ENCODE results near the gene LRRC34.
A peak's percentile ranks its signal among the peaks of the same experiment; 100 is the strongest.

LRRC34 gene

DNA sequence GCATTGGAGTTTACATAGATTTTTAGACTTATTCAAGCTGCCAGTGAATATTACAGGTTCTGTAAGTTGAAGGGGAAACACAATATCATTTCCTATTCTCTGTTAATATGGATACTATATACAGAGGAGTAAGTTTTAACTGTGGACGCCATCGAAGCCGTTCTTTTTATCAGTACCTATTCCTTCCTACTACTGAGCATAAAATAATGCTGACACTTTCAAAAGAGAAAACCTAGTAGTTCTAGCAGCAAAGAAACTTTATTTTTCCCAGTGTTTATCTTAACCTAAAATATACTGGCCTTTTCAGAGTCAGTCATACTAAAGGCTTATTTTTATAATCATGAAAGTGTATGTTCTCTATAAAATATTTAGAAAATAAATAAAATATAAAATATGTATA is 42.8 kb upstream of the LRRC34 start:
- no peaks in the 10 kb centered on the region for H3K9me2 ChIP-seq (replicated peaks; ENCODE audit: control insufficient read depth, low read length)
- no peak overlapping the region for H3K4me2 ChIP-seq (ENCODE audit: low read length)
- H3F3A ChIP-seq (ENCODE audit: control insufficient read depth, insufficient read depth) = no peaks in the 10 kb centered on the region; the same call in 1 of the 2 replicates
- H3K9me3 ChIP-seq (ENCODE audit: control insufficient read depth, insufficient read depth, low read length) = no peaks in the 10 kb centered on the region
- H4K20me1 ChIP-seq (ENCODE audit: control insufficient read depth, insufficient read depth, low read depth, low read length) = no peaks in the 10 kb centered on the region
- no peaks in the 10 kb centered on the region for H3K36me3 ChIP-seq (ENCODE audit: control insufficient read depth, low read length)
- H3K27me3 ChIP-seq (ENCODE audit: control insufficient read depth, low read length) = no peaks in the 10 kb centered on the region
- no peak overlapping the region for H3K27ac ChIP-seq (ENCODE audit: low read depth, low read length)
- H3K79me2 ChIP-seq (ENCODE audit: control insufficient read depth, low read length) = no peaks in the 10 kb centered on the region
- H3K4me1 ChIP-seq (ENCODE audit: control insufficient read depth, low read length) = peaks cover 6% of the 10 kb centered on the region
- no peak overlapping the region for H3K4me3 ChIP-seq (ENCODE audit: low read length)
- TF ChIP-seq, protein P1, sequence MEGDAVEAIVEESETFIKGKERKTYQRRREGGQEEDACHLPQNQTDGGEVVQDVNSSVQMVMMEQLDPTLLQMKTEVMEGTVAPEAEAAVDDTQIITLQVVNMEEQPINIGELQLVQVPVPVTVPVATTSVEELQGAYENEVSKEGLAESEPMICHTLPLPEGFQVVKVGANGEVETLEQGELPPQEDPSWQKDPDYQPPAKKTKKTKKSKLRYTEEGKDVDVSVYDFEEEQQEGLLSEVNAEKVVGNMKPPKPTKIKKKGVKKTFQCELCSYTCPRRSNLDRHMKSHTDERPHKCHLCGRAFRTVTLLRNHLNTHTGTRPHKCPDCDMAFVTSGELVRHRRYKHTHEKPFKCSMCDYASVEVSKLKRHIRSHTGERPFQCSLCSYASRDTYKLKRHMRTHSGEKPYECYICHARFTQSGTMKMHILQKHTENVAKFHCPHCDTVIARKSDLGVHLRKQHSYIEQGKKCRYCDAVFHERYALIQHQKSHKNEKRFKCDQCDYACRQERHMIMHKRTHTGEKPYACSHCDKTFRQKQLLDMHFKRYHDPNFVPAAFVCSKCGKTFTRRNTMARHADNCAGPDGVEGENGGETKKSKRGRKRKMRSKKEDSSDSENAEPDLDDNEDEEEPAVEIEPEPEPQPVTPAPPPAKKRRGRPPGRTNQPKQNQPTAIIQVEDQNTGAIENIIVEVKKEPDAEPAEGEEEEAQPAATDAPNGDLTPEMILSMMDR (IDR thresholded peaks at IDR 0.05; ENCODE audit: low read depth, low read length, poor library complexity, severe bottlenecking) = no peak
- TF ChIP-seq EZH2phosphoT487 (IDR thresholded peaks at IDR 0.05; ENCODE audit: borderline replicate concordance, low read length) = no peak

DNA sequence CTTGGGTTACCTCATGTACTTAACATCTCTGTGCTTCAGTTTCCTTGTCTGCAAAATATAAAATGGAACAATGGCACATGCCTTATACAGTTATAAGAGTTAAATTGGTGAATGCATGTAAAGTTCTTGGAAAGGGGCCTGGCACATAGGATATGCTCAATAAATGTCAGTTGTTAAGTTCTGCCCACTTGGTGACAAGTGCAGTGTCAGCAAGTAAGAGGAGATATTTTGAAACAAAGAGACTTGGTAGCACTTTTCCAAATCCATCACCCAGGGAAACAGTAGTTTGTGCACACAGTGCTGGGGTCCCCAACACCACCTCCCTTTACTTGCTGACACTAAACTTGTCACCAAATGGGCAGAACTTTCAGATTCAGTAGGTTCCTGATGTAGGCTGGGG is 37.9 kb upstream of the LRRC34 start:
- Histone ChIP-seq H3K9me3 (ENCODE audit: control insufficient read depth, insufficient read depth, low read length) (no peaks in the 10 kb centered on the region), H3K4me2 (ENCODE audit: low read length) (peak overlapping the region; percentile 49), H3K27me3 (ENCODE audit: control insufficient read depth, low read length) (no peaks in the 10 kb centered on the region)

DNA sequence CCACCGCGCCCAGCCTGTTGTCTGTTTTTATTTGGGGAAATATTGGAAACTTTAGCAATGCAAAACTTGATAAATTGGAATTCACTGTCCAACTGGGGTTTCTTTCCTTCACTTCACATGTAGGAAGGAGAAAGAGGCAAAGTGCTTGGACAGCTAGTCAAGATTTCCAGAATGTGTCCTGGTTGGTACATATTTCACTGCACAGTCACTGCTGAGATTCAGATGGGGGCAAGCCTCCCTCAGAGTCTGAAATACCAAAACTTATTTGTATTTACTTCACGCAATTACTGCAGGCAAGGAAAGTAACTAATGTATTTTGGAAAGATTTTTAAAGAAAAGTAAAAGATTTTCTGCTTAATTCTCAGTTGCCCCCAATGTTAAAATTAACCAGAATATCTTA is 36.0 kb upstream of the LRRC34 start:
- Histone ChIP-seq H3K36me3 (ENCODE audit: control insufficient read depth, low read length) (no peaks in the 10 kb centered on the region), H3K27me3 (ENCODE audit: control insufficient read depth, low read length) (no peaks in the 10 kb centered on the region), H3K27ac (ENCODE audit: low read depth, low read length) (no peak overlapping the region), H3K9me3 (ENCODE audit: control insufficient read depth, insufficient read depth, low read length) (no peaks in the 10 kb centered on the region), H3K79me2 (ENCODE audit: control insufficient read depth, low read length) (no peaks in the 10 kb centered on the region), H3K4me2 (ENCODE audit: low read length) (no peak overlapping the region), H4K20me1 (ENCODE audit: control insufficient read depth, insufficient read depth, low read depth, low read length) (no peaks in the 10 kb centered on the region), H3F3A (ENCODE audit: control insufficient read depth, insufficient read depth) (peaks cover 16% of the 10 kb centered on the region), H3K4me1 (ENCODE audit: control insufficient read depth, low read length) (peaks cover 67% of the 10 kb centered on the region), H3K9me2 (replicated peaks; ENCODE audit: control insufficient read depth, low read length) (no peaks in the 10 kb centered on the region), H3K4me3 (ENCODE audit: low read length) (no peak overlapping the region)
- TF ChIP-seq, protein P1 (IDR thresholded peaks at IDR 0.05; ENCODE audit: low read depth, low read length, poor library complexity, severe bottlenecking) = no peak
- TF ChIP-seq EZH2phosphoT487 (IDR thresholded peaks at IDR 0.05; ENCODE audit: borderline replicate concordance, low read length) = no peak

More for the DNA sequence above, 37.9 kb upstream of the LRRC34 start:
- TF ChIP-seq EZH2phosphoT487 (IDR thresholded peaks at IDR 0.05; ENCODE audit: borderline replicate concordance, low read length) = no peak
- TF ChIP-seq, protein P1 (IDR thresholded peaks at IDR 0.05; ENCODE audit: low read depth, low read length, poor library complexity, severe bottlenecking) = no peak
- Histone ChIP-seq H3K9me2 (replicated peaks; ENCODE audit: control insufficient read depth, low read length) (no peaks in the 10 kb centered on the region), H4K20me1 (ENCODE audit: control insufficient read depth, insufficient read depth, low read depth, low read length) (no peaks in the 10 kb centered on the region), H3F3A (ENCODE audit: control insufficient read depth, insufficient read depth) (peaks cover 11% of the 10 kb centered on the region), H3K27ac (ENCODE audit: low read depth, low read length) (no peak overlapping the region), H3K36me3 (ENCODE audit: control insufficient read depth, low read length) (no peaks in the 10 kb centered on the region), H3K4me1 (ENCODE audit: control insufficient read depth, low read length) (peaks cover 49% of the 10 kb centered on the region), H3K4me3 (ENCODE audit: low read length) (peak overlapping the region; percentile 32), H3K79me2 (ENCODE audit: control insufficient read depth, low read length) (no peaks in the 10 kb centered on the region)

All from DOHH2 (cell line).